PC-9 (cell line): ENCODE results near the gene ACKR1. TPM values are rescaled to one million over a fixed set of nuclear protein-coding genes. Genes with fewer than 3 reads are reported as not detected.

Source experiments
- BruUV-seq: library from RNA; stranded (reverse); fragments of 400-500 nt; replicated peaks from 2 replicates; lab custom pipeline; 2021; lab: Mats Ljungman, UMichigan
- CTCF ChIA-PET: fragments of 300-600 bp; sonication (Branson Sonifier 250); formaldehyde crosslinking; loops from one replicate; lab custom pipeline; 2022; ENCODE audit warnings: antibody characterized with exemption; lab: Charles Lee
- POLR2A ChIA-PET: fragments of 300-600 bp; sonication (Branson Sonifier 250); formaldehyde crosslinking; loops from one replicate; lab custom pipeline; 2022; ENCODE audit warnings: antibody characterized with exemption; ENCODE audit not compliant: unreplicated experiment; lab: Charles Lee
- DNase-seq, 2 experiments: peaks; one replicate each; pipeline versions ENCODE4 v3.0.0 to v3.0.0-alpha.2; 2015 to 2022; ENCODE audit warnings: mixed read lengths in 1 of 2
- H2AFZ ChIP-seq: fragments of 200-600 bp; sonication (generic); 2 replicates; pipeline ENCODE4 v1.8.1; 2017; ENCODE audit warnings: antibody characterized with exemption
- H3F3A ChIP-seq: fragments of 200-600 bp; sonication (generic); 2 replicates; pipeline ENCODE4 v1.8.1; 2017; ENCODE audit warnings: antibody characterized with exemption, mild to moderate bottlenecking, low read depth; ENCODE audit not compliant: insufficient read depth
- H3K27ac ChIP-seq: fragments of 200-600 bp; sonication (generic); 2 replicates; pipeline ENCODE4 v1.6.1; 2016; ENCODE audit warnings: mixed run types
- H3K27me3 ChIP-seq: fragments of 200-600 bp; sonication (generic); 2 replicates; pipeline ENCODE4 v1.6.1; 2016; ENCODE audit warnings: low read depth, mixed run types; ENCODE audit not compliant: insufficient read depth
- H3K36me3 ChIP-seq: fragments of 200-600 bp; sonication (generic); 2 replicates; pipeline ENCODE4 v1.6.1; 2016; ENCODE audit warnings: low read depth, mixed run types
- H3K4me1 ChIP-seq: fragments of 200-600 bp; sonication (generic); replicated peaks from 2 replicates; pipeline ENCODE4 v1.6.1; 2016; ENCODE audit warnings: mixed run types; ENCODE audit not compliant: insufficient read depth
- H3K4me2 ChIP-seq: fragments of 200-600 bp; sonication (generic); 2 replicates; pipeline ENCODE4 v1.6.1; 2017; ENCODE audit warnings: mixed run types
- H3K4me3 ChIP-seq: fragments of 200-600 bp; sonication (generic); 2 replicates; pipeline ENCODE4 v1.6.1; 2016; ENCODE audit warnings: mixed run types
- H3K79me2 ChIP-seq: fragments of 200-600 bp; sonication (generic); 2 replicates; pipeline ENCODE4 v1.6.1; 2017; ENCODE audit warnings: low read depth, mixed run types
- H3K9me2 ChIP-seq: fragments of 200-600 bp; sonication (generic); 2 replicates; pipeline ENCODE4 v1.8.1; 2017; ENCODE audit warnings: mild to moderate bottlenecking; ENCODE audit not compliant: insufficient read depth
- H3K9me3 ChIP-seq: fragments of 200-600 bp; sonication (generic); 2 replicates; pipeline ENCODE4 v1.8.1; 2016; ENCODE audit warnings: low read depth; ENCODE audit not compliant: insufficient read depth
- H4K20me1 ChIP-seq: fragments of 200-600 bp; sonication (generic); 2 replicates; pipeline ENCODE4 v1.8.1; 2017; ENCODE audit not compliant: insufficient read depth
- EZH2 ChIP-seq: fragments of 200-600 bp; sonication (generic); IDR thresholded peaks from 2 replicates; pipeline ENCODE4 v1.8.0; 2017; ENCODE audit warnings: antibody characterized with exemption, low read depth
- intact Hi-C: fragments of 100-400 bp; cut with micrococcal nuclease; formaldehyde crosslinking; loops from one replicate; pipeline ENCODE4 v1.10.0; 2022; ENCODE audit not compliant: unreplicated experiment
- total RNA-seq: library from RNA; stranded (reverse); gene quantifications from 2 replicates; pipeline ENCODE4 v1.2.3, GENCODE V29; 2021
- TF ChIP-seq, protein P1 (sequence below): fragments of 200-600 bp; sonication (generic); conservative IDR thresholded peaks from 2 replicates; pipeline ENCODE4 v1.6.1; 2017; ENCODE audit warnings: mixed run types, antibody characterized with exemption, mild to moderate bottlenecking, moderate library complexity

The ACKR1 gene
- total RNA-seq, 1 experiment from 2014 or later = not detected

DNA sequence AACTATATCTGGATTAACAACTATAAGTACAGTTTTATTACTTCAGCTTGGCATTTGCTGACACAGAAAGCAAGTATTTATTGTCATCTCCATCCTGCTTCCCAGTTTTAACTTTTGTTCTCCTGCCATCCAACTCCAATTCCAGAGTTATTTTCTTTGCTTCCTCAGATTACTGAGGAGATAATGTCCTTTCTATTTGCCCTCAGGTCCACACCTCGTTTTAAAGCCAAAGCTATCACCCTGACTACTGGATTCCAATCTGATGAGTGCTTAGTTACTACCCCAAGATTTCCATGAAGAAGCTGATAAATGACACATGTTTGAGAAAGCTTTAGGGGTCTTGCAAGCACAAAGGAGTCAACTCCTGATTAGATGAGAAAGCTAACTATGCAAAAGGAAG is 25.2 kb downstream of the ACKR1 start:
- H3K9me3 ChIP-seq = no peaks in the 10 kb centered on the region; the same call in 1 of the 2 replicates
- H3K79me2 ChIP-seq = no peaks in the 10 kb centered on the region
- no peak overlapping the region for H2AFZ ChIP-seq
- CTCF ChIA-PET = no interaction called here
- no peak for DNase-seq
- no peak for TF ChIP-seq EZH2
- TF ChIP-seq, protein P1, sequence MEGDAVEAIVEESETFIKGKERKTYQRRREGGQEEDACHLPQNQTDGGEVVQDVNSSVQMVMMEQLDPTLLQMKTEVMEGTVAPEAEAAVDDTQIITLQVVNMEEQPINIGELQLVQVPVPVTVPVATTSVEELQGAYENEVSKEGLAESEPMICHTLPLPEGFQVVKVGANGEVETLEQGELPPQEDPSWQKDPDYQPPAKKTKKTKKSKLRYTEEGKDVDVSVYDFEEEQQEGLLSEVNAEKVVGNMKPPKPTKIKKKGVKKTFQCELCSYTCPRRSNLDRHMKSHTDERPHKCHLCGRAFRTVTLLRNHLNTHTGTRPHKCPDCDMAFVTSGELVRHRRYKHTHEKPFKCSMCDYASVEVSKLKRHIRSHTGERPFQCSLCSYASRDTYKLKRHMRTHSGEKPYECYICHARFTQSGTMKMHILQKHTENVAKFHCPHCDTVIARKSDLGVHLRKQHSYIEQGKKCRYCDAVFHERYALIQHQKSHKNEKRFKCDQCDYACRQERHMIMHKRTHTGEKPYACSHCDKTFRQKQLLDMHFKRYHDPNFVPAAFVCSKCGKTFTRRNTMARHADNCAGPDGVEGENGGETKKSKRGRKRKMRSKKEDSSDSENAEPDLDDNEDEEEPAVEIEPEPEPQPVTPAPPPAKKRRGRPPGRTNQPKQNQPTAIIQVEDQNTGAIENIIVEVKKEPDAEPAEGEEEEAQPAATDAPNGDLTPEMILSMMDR = no peak
- H3K4me1 ChIP-seq = no peaks in the 10 kb centered on the region
- no TSS peak for BruUV-seq
- H3K9me2 ChIP-seq = no peaks in the 10 kb centered on the region
- H3K4me3 ChIP-seq = no peak overlapping the region
- H3K27me3 ChIP-seq = peaks cover 8% of the 10 kb centered on the region; the same call in 1 of the 2 replicates
- no peak overlapping the region for H3K4me2 ChIP-seq
- no peaks in the 10 kb centered on the region for H3K36me3 ChIP-seq
- H3F3A ChIP-seq = no peaks in the 10 kb centered on the region
- no peak overlapping the region for H3K27ac ChIP-seq
- intact Hi-C loops = no loop called here
- no peaks in the 10 kb centered on the region for H4K20me1 ChIP-seq
- POLR2A ChIA-PET = no interaction called here

GRCh38 chr1:159239551-159240220 is 35.0 kb downstream of the ACKR1 start:
- H3K9me3 ChIP-seq = no peaks in the 10 kb centered on the region
- no peaks in the 10 kb centered on the region for H3F3A ChIP-seq
- ChIA-PET POLR2A (no interaction called here), CTCF (no interaction called here)
- TF ChIP-seq EZH2 = no peak
- TF ChIP-seq, protein P1 = no peak
- H3K9me2 ChIP-seq = no peaks in the 10 kb centered on the region
- no peaks in the 10 kb centered on the region for H3K4me1 ChIP-seq
- intact Hi-C loops = no loop called here
- no peaks in the 10 kb centered on the region for H3K79me2 ChIP-seq
- BruUV-seq = no TSS peak
- H2AFZ ChIP-seq = no peak overlapping the region
- H3K36me3 ChIP-seq = no peaks in the 10 kb centered on the region
- H3K27ac ChIP-seq = no peak overlapping the region
- H3K27me3 ChIP-seq = no peaks in the 10 kb centered on the region
- no peak overlapping the region for H3K4me2 ChIP-seq
- H3K4me3 ChIP-seq = no peak overlapping the region
- no peaks in the 10 kb centered on the region for H4K20me1 ChIP-seq
- DNase-seq = no peak

DNA sequence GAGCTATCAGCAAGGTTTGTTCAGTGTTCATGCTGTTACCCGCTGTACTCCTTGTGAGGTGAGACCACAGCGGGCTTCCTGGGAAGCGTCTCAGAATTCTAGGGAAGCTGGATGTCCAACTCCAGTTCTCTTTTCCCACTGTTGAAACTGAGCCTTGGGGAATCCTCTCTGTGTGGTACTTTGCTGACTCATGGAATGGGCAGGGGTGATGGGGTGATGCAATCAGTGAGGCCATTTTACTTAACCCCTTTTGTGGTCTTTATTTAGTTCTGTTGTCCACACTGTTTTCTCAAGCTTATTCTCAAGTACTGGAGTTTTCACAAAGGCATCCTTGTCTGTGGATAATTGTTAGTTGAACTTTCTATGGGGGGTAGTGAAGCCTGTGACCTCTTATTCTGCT is 42.6 kb downstream of the ACKR1 start:
- intact Hi-C loops = no loop called here
- Histone ChIP-seq H3K4me2 (no peak overlapping the region), H3K9me3 (no peaks in the 10 kb centered on the region), H3K79me2 (no peaks in the 10 kb centered on the region), H3K4me1 (no peaks in the 10 kb centered on the region), H2AFZ (no peak overlapping the region), H4K20me1 (no peaks in the 10 kb centered on the region), H3K27me3 (peaks cover 4% of the 10 kb centered on the region; the same call in 1 of the 2 replicates), H3K4me3 (no peak overlapping the region), H3K36me3 (no peaks in the 10 kb centered on the region), H3K9me2 (no peaks in the 10 kb centered on the region), H3K27ac (no peak overlapping the region), H3F3A (no peaks in the 10 kb centered on the region)
- no TSS peak for BruUV-seq
- POLR2A ChIA-PET = no interaction called here
- CTCF ChIA-PET = no interaction called here
- DNase-seq = no peak
- no peak for TF ChIP-seq EZH2
- TF ChIP-seq, protein P1 = no peak
